ENCODE measurements around the gene LRMDA. TPM values are rescaled to one million over a fixed set of nuclear protein-coding genes. Genes with fewer than 3 reads are reported as not detected.

The LRMDA gene
- total RNA-seq, 5 donors from 2014 or later (not counting 1 experiment from before 2014, with no cell fraction given), result 0.30 to 1.2 TPM; not detected in 3

DNA sequence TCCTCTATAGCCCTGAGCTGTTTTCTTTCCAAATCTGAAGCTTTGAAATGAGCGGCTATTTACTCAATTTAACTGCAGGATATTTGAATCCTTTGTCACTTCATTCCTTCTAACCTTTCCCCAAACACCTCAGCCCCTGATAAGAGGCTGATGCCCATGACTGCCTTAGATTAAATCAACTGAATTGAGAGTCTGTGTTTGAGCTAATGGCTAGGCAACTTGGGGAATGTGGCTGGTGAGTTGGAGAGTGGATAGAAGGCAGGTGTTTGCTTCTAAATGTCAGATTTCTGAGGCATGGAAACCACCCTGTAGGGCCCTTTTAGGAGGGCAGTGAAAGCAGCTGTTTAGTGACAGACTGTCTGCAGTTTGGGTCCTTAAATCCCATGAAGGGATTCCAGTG lies 759.9 kb downstream of the LRMDA start:
- ChIA-PET CTCF (no interaction called here), POLR2A (no interaction called here)
- Mint-ChIP-seq H3K4me1 (peaks cover 0 to 7% (median 0%) of the 10 kb centered on the region in 3 donors), H3K27me3 (peaks cover 0 to 3% of the 10 kb centered on the region in 2 donors), H3K27ac (no peak overlapping the region), H3K36me3 (no peaks in the 10 kb centered on the region), H3K4me3 (no peak overlapping the region), H3K9me3 (no peaks in the 10 kb centered on the region)
- Histone ChIP-seq H3K27ac (ENCODE audit: low read length) (no peak overlapping the region), H3K4me1 (ENCODE audit: control insufficient read depth in 1 of 2, extremely low read depth in 1 of 2, insufficient read depth in 2 of 2, low read length in 2 of 2) (no peaks in the 10 kb centered on the region), H3K27me3 (replicated peaks in 1 of 2; ENCODE audit: control insufficient read depth in 2 of 2, extremely low read depth in 1 of 2, insufficient read depth in 2 of 2, low read length in 1 of 2) (no peaks in the 10 kb centered on the region), H3K4me3 (ENCODE audit: control insufficient read depth in 1 of 2, extremely low read depth in 1 of 2, low read length in 1 of 2) (no peak overlapping the region), H3K36me3 (ENCODE audit: control insufficient read depth in 2 of 2, extremely low read depth in 1 of 2, insufficient read depth in 1 of 2, low read length in 1 of 2) (no peaks in the 10 kb centered on the region), H3K9me3 (no peaks in the 10 kb centered on the region)
- no CpG with 5 or more reads among the region's 1 CpG for WGBS (ENCODE audit: insufficient coverage)
- DNase-seq (no peak), ATAC-seq (replicated peaks in 1 of 4) (no peak)

DNA sequence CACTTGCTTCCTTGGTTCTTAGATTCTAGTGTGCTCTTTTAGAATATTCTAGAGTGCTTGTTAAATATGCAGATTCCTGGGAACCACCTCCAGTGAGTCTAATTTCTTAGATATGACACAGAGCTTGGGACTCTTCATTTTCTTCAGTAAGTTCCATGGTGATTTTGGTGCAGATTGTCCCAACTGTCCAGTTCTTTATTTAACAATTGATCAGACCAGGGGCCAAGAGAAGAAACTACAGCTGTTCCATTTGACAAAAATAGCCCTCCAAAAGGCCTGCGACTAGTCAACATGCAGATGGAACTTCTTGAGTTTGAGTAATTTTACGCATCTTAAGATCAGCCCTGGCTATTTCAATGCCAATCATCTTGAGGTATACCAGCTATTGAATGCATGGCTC lies 760.7 kb downstream of the LRMDA start:
- DNase-seq (no peak), ATAC-seq (replicated peaks in 1 of 4) (no peak)
- H3K4me3 Mint-ChIP-seq, result no peak overlapping the region
- H3K27ac Mint-ChIP-seq, result no peak overlapping the region
- ChIA-PET POLR2A (no interaction called here), CTCF (no interaction called here)
- H3K4me3 ChIP-seq (ENCODE audit: control insufficient read depth in 1 of 2, extremely low read depth in 1 of 2, low read length in 1 of 2), result no peak overlapping the region
- no peaks in the 10 kb centered on the region for H3K36me3 ChIP-seq (ENCODE audit: control insufficient read depth in 2 of 2, extremely low read depth in 1 of 2, insufficient read depth in 1 of 2, low read length in 1 of 2)
- H3K4me1 Mint-ChIP-seq, result peaks cover 0 to 6% (median 0%) of the 10 kb centered on the region in 3 donors
- WGBS (ENCODE audit: insufficient coverage), result 80% methylated on average over 1 of the region's 2 CpGs
- H3K9me3 ChIP-seq, result no peaks in the 10 kb centered on the region
- H3K27ac ChIP-seq (ENCODE audit: low read length), result no peak overlapping the region
- H3K27me3 Mint-ChIP-seq, result peaks cover 0 to 3% of the 10 kb centered on the region in 2 donors
- H3K27me3 ChIP-seq (replicated peaks in 1 of 2; ENCODE audit: control insufficient read depth in 2 of 2, extremely low read depth in 1 of 2, insufficient read depth in 2 of 2, low read length in 1 of 2), result no peaks in the 10 kb centered on the region
- no peaks in the 10 kb centered on the region for H3K36me3 Mint-ChIP-seq
- no peaks in the 10 kb centered on the region for H3K9me3 Mint-ChIP-seq
- H3K4me1 ChIP-seq (ENCODE audit: control insufficient read depth in 1 of 2, extremely low read depth in 1 of 2, insufficient read depth in 2 of 2, low read length in 2 of 2), result no peaks in the 10 kb centered on the region

DNA sequence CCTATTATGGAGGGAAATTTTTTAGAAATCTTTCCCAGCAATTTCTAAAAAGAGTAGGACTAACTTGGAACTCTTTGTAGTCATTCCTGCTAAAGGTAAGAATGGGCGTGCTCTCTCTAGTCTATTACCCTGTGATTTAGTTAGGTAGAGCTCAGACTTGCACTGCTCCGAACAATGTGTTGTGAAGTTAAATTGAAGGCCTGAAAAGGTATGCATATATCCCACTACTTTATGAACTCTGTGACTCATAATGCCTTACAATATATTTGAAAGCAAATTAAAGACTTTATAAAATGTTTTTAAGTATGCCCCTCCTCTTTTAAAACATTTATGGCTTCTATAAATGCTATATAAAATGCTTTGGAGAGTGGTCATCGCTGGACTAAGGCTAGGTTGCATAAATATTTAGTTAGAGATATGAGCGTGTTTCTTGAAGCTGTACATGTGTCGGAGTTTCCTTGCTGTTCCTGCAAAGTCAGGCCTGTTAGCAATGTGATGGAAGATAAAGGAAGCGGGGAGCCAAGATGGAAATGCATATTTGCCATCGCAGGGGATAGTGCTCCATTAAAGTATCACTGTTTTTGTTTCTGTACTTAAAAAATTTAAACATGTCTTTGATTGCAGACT lies 761.4 kb downstream of the LRMDA start:
- no peaks in the 10 kb centered on the region for H3K36me3 ChIP-seq (ENCODE audit: control insufficient read depth in 2 of 2, extremely low read depth in 1 of 2, insufficient read depth in 1 of 2, low read length in 1 of 2)
- no peak overlapping the region for H3K27ac Mint-ChIP-seq
- no peaks in the 10 kb centered on the region for H3K4me1 ChIP-seq (ENCODE audit: control insufficient read depth in 1 of 2, extremely low read depth in 1 of 2, insufficient read depth in 2 of 2, low read length in 2 of 2)
- no peaks in the 10 kb centered on the region for H3K9me3 ChIP-seq
- H3K27ac ChIP-seq (ENCODE audit: low read length), result no peak overlapping the region
- no peaks in the 10 kb centered on the region for H3K36me3 Mint-ChIP-seq
- ChIA-PET CTCF (no interaction called here), POLR2A (no interaction called here)
- no peaks in the 10 kb centered on the region for H3K9me3 Mint-ChIP-seq
- H3K4me1 Mint-ChIP-seq, result peaks cover 0 to 2% (median 0%) of the 10 kb centered on the region in 3 donors
- no peak for DNase-seq
- H3K4me3 Mint-ChIP-seq, result no peak overlapping the region
- H3K4me3 ChIP-seq (ENCODE audit: control insufficient read depth in 1 of 2, extremely low read depth in 1 of 2, low read length in 1 of 2), result no peak overlapping the region
- H3K27me3 ChIP-seq (replicated peaks in 1 of 2; ENCODE audit: control insufficient read depth in 2 of 2, extremely low read depth in 1 of 2, insufficient read depth in 2 of 2, low read length in 1 of 2), result no peaks in the 10 kb centered on the region
- 89% methylated on average over 3 of the region's 7 CpGs for WGBS (ENCODE audit: insufficient coverage)
- ATAC-seq (replicated peaks in 1 of 4), result no peak
- peaks cover 0 to 3% of the 10 kb centered on the region in 2 donors for H3K27me3 Mint-ChIP-seq

DNA sequence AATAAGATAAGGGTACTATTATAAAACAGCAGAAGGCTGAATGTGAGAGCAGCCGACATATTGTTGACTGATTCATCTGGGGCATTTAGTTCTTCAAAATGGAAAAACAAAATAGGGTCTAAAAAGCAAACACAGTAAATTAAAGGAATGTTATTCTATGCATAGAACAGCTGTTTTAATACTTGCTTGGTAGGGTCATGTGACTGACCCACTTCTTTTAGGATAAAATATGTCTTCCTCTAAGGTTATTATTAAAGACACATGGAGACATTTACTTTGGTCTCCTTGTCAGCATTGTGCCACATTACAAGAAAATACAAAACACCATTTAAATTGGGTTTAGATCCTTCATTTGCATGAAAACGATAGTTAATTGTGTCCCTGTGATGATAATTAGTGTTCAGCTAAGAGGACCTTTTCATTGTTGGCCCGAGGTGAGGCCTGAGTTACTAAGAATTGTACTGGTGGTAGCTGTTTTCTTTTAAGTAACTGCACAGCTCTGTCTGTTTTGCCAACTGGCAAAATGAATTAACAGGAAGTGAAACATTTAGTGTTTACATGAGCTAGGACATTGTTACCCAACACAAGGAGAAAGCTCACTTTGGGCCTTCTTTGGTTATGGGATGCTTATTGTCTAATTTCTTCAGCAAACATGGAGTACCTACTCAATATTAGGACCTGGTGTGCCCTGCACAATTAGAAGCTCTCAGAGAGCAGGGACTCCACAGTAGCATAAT lies 764.4 kb downstream of the LRMDA start:
- Histone ChIP-seq H3K27ac (ENCODE audit: low read length) (no peak overlapping the region), H3K27me3 (replicated peaks in 1 of 2; ENCODE audit: control insufficient read depth in 2 of 2, extremely low read depth in 1 of 2, insufficient read depth in 2 of 2, low read length in 1 of 2) (no peaks in the 10 kb centered on the region), H3K9me3 (no peaks in the 10 kb centered on the region), H3K4me3 (ENCODE audit: control insufficient read depth in 1 of 2, extremely low read depth in 1 of 2, low read length in 1 of 2) (no peak overlapping the region), H3K4me1 (ENCODE audit: control insufficient read depth in 1 of 2, extremely low read depth in 1 of 2, insufficient read depth in 2 of 2, low read length in 2 of 2) (no peaks in the 10 kb centered on the region), H3K36me3 (ENCODE audit: control insufficient read depth in 2 of 2, extremely low read depth in 1 of 2, insufficient read depth in 1 of 2, low read length in 1 of 2) (no peaks in the 10 kb centered on the region)
- POLR2A ChIA-PET, result no interaction called here
- Mint-ChIP-seq H3K27ac (no peak overlapping the region), H3K9me3 (peaks cover 0 to 2% (median 0%) of the 10 kb centered on the region in 3 donors), H3K27me3 (no peaks in the 10 kb centered on the region), H3K36me3 (no peaks in the 10 kb centered on the region), H3K4me1 (peaks cover 0 to 2% (median 0%) of the 10 kb centered on the region in 3 donors), H3K4me3 (no peak overlapping the region)
- 57% methylated on average over 3 of the region's 3 CpGs for WGBS (ENCODE audit: insufficient coverage)
- no peak for DNase-seq
- CTCF ChIA-PET, result no interaction called here
- ATAC-seq (replicated peaks in 1 of 4), result no peak

DNA sequence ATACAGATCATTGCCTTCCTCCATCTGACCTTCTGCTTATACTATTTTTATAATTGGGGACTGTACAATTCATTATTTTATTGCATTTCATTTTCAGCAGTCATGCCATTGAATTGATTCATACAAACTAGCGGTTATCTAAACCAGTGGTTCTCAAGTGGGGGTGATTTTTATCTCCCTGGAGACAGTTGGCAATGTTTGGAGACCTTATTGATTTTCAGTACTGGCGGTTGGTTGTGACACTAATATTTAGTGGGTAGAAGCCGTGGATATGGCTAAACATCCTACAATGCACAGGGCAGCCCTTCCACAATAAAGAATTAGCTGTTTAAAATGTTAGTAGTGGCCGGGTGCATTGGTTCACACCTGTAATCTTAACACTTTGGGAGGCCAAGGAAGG lies 765.9 kb downstream of the LRMDA start:
- POLR2A ChIA-PET, result no interaction called here
- Histone ChIP-seq H3K4me1 (ENCODE audit: control insufficient read depth in 1 of 2, extremely low read depth in 1 of 2, insufficient read depth in 2 of 2, low read length in 2 of 2) (no peaks in the 10 kb centered on the region), H3K9me3 (no peaks in the 10 kb centered on the region), H3K36me3 (ENCODE audit: control insufficient read depth in 2 of 2, extremely low read depth in 1 of 2, insufficient read depth in 1 of 2, low read length in 1 of 2) (no peaks in the 10 kb centered on the region), H3K27me3 (replicated peaks in 1 of 2; ENCODE audit: control insufficient read depth in 2 of 2, extremely low read depth in 1 of 2, insufficient read depth in 2 of 2, low read length in 1 of 2) (no peaks in the 10 kb centered on the region), H3K4me3 (ENCODE audit: control insufficient read depth in 1 of 2, extremely low read depth in 1 of 2, low read length in 1 of 2) (no peak overlapping the region), H3K27ac (ENCODE audit: low read length) (no peak overlapping the region)
- Mint-ChIP-seq H3K36me3 (no peaks in the 10 kb centered on the region), H3K4me3 (no peak overlapping the region), H3K4me1 (peaks cover 0 to 2% (median 0%) of the 10 kb centered on the region in 3 donors), H3K27ac (no peak overlapping the region), H3K27me3 (no peaks in the 10 kb centered on the region), H3K9me3 (peaks cover 0 to 2% (median 0%) of the 10 kb centered on the region in 3 donors)
- WGBS (ENCODE audit: insufficient coverage), result no CpG with 5 or more reads among the region's 4 CpGs
- DNase-seq, result no peak
- CTCF ChIA-PET, result no interaction called here
- no peak for ATAC-seq (replicated peaks in 1 of 4)

DNA sequence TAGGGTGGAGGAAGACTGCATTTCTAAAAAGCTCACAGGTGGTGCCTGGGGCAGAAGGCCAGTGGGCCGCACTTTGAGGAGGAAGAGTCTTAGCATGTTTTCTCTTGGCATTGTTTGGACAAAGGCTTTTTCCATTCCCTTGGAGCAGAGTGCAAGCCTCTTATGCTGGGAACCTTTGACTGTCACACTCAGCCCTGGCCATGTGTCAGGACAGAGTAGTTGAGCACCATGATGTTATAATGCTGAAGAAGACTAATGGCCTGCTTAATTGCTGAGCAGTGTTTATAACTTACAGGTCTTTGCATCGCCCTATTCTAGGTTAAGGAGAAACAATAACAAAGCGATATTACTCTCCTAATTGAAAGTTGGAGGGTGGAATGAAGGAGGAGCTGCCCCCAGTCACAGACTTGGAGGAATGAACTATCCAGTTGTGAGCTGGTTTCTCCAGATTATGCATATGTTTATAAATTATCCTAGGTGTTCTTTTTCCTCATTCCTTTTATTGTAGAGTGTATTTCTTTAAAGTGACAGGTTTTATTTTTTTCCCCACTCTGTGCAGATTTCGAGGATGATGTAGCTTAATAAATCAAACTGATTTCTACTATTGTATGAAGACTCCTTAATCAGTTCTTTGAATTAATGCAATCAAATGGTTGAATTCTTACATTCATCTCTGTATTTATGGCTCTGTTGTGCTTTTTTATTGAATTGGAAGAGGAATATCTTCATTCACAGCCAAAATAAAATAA lies 767.0 kb downstream of the LRMDA start:
- ATAC-seq (replicated peaks in 1 of 4) (no peak), DNase-seq (no peak)
- H3K4me3 Mint-ChIP-seq, result no peak overlapping the region
- ChIA-PET CTCF (no interaction called here), POLR2A (no interaction called here)
- H3K27ac Mint-ChIP-seq, result no peak overlapping the region
- no peaks in the 10 kb centered on the region for H3K9me3 ChIP-seq
- no peaks in the 10 kb centered on the region for H3K4me1 ChIP-seq (ENCODE audit: control insufficient read depth in 1 of 2, extremely low read depth in 1 of 2, insufficient read depth in 2 of 2, low read length in 2 of 2)
- H3K27ac ChIP-seq (ENCODE audit: low read length), result no peak overlapping the region
- H3K27me3 ChIP-seq (replicated peaks in 1 of 2; ENCODE audit: control insufficient read depth in 2 of 2, extremely low read depth in 1 of 2, insufficient read depth in 2 of 2, low read length in 1 of 2), result no peaks in the 10 kb centered on the region
- no peak overlapping the region for H3K4me3 ChIP-seq (ENCODE audit: control insufficient read depth in 1 of 2, extremely low read depth in 1 of 2, low read length in 1 of 2)
- no peaks in the 10 kb centered on the region for H3K27me3 Mint-ChIP-seq
- peaks cover 0 to 2% (median 0%) of the 10 kb centered on the region in 3 donors for H3K9me3 Mint-ChIP-seq
- peaks cover 0 to 2% (median 0%) of the 10 kb centered on the region in 3 donors for H3K4me1 Mint-ChIP-seq
- 100% methylated on average over 1 of the region's 4 CpGs for WGBS (ENCODE audit: insufficient coverage)
- no peaks in the 10 kb centered on the region for H3K36me3 ChIP-seq (ENCODE audit: control insufficient read depth in 2 of 2, extremely low read depth in 1 of 2, insufficient read depth in 1 of 2, low read length in 1 of 2)
- no peaks in the 10 kb centered on the region for H3K36me3 Mint-ChIP-seq

All from T-cell (primary cell).